ENCODE measurements around the gene LRFN5. TPM values are rescaled to one million over a fixed set of nuclear protein-coding genes. Genes with fewer than 3 reads are reported as not detected.

The LRFN5 gene
- total RNA-seq, 1 experiment from 2014 or later: not detected

DNA sequence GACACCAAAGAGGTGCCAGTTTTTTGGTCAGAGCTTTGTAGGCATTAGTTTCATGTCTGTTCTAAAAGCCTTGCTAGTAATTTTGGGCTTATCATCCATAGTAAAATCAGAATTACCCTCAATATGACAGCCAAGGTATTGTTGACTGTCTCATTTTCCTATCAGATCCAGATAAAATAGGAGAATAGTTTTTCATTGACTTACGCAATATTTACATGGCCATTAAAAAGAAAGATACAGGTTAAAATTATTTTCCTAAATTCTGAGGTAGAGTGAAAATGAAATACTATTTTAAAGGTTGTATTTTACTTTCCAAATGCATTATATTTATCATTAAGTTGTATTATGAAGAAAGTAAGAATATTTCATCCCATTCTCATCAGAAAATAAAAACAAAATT, 203.7 kb downstream of the LRFN5 start:
- Histone ChIP-seq H3K4me2 (ENCODE audit: low read length) (no peak overlapping the region), H4K20me1 (ENCODE audit: insufficient read depth) (no peaks in the 10 kb centered on the region), H3K27me3 (ENCODE audit: insufficient read depth, low read length) (no peaks in the 10 kb centered on the region), H3K9me3 (ENCODE audit: control insufficient read depth in 1 of 2, insufficient read depth in 1 of 2, low read depth in 1 of 2, low read length in 2 of 2) (no peaks in the 10 kb centered on the region), H3K4me3 (replicated peaks in 1 of 2; ENCODE audit: low read depth in 1 of 2, low read length in 2 of 2) (no peak overlapping the region), H3K9me2 (ENCODE audit: insufficient read depth) (no peaks in the 10 kb centered on the region), H3K79me2 (ENCODE audit: insufficient read depth, low read length) (no peaks in the 10 kb centered on the region), H3K4me1 (ENCODE audit: control insufficient read depth in 1 of 2, insufficient read depth in 2 of 2, low read length in 2 of 2) (no peaks in the 10 kb centered on the region), H3K27ac (ENCODE audit: low read depth, low read length) (no peak overlapping the region), H2AFZ (ENCODE audit: low read depth, low read length, poor library complexity, severe bottlenecking) (no peak overlapping the region), H3K9ac (ENCODE audit: low read length) (no peak overlapping the region), H3K36me3 (ENCODE audit: control insufficient read depth in 1 of 2, insufficient read depth in 2 of 2, low read length in 2 of 2) (no peaks in the 10 kb centered on the region)
- ATAC-seq (no peak), DNase-seq (ENCODE audit: low read depth, low spot score) (no peak)
- BruUV-seq (replicated peaks): no TSS peak
- intact Hi-C loops (cut with micrococcal nuclease): no loop called here
- ChIA-PET POLR2A (no interaction called here), CTCF (no interaction called here), RAD21 (ENCODE audit: low non-redundant PET in 1 of 2, low total read pairs in 2 of 2, uncharacterized antibody in 2 of 2, unreplicated experiment in 2 of 2) (no interaction called here)
- TF ChIP-seq, protein P1, sequence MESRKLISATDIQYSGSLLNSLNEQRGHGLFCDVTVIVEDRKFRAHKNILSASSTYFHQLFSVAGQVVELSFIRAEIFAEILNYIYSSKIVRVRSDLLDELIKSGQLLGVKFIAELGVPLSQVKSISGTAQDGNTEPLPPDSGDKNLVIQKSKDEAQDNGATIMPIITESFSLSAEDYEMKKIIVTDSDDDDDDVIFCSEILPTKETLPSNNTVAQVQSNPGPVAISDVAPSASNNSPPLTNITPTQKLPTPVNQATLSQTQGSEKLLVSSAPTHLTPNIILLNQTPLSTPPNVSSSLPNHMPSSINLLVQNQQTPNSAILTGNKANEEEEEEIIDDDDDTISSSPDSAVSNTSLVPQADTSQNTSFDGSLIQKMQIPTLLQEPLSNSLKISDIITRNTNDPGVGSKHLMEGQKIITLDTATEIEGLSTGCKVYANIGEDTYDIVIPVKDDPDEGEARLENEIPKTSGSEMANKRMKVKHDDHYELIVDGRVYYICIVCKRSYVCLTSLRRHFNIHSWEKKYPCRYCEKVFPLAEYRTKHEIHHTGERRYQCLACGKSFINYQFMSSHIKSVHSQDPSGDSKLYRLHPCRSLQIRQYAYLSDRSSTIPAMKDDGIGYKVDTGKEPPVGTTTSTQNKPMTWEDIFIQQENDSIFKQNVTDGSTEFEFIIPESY (IDR thresholded peaks at IDR 0.05; ENCODE audit: extremely low read depth, insufficient replicate concordance, low read length): no peak
- TF ChIP-seq CBX3 (IDR thresholded peaks at IDR 0.05; ENCODE audit: low read depth) (no peak), SRF (IDR thresholded peaks at IDR 0.05; ENCODE audit: low read depth) (no peak), POLR2A (IDR thresholded peaks at IDR 0.05; ENCODE audit: borderline replicate concordance, extremely low read depth, insufficient read depth, insufficient read length) (no peak), FOSL1 (IDR thresholded peaks at IDR 0.05; ENCODE audit: low read depth) (no peak), POLR2AphosphoS5 (IDR thresholded peaks at IDR 0.05; ENCODE audit: low read depth, low read length) (no peak), EZH2 (IDR thresholded peaks at IDR 0.05) (no peak), SIN3A (IDR thresholded peaks at IDR 0.05; ENCODE audit: low read depth) (no peak)
- TF ChIP-seq, protein P2, sequence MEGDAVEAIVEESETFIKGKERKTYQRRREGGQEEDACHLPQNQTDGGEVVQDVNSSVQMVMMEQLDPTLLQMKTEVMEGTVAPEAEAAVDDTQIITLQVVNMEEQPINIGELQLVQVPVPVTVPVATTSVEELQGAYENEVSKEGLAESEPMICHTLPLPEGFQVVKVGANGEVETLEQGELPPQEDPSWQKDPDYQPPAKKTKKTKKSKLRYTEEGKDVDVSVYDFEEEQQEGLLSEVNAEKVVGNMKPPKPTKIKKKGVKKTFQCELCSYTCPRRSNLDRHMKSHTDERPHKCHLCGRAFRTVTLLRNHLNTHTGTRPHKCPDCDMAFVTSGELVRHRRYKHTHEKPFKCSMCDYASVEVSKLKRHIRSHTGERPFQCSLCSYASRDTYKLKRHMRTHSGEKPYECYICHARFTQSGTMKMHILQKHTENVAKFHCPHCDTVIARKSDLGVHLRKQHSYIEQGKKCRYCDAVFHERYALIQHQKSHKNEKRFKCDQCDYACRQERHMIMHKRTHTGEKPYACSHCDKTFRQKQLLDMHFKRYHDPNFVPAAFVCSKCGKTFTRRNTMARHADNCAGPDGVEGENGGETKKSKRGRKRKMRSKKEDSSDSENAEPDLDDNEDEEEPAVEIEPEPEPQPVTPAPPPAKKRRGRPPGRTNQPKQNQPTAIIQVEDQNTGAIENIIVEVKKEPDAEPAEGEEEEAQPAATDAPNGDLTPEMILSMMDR (IDR thresholded peaks at IDR 0.05 in 2 of 3, conservative IDR thresholded peaks at IDR 0.05 in 1 of 3; ENCODE audit: borderline replicate concordance in 1 of 3, insufficient read depth in 1 of 3, low read depth in 2 of 3, low read length in 2 of 3): no peak
- TF ChIP-seq, protein P3, sequence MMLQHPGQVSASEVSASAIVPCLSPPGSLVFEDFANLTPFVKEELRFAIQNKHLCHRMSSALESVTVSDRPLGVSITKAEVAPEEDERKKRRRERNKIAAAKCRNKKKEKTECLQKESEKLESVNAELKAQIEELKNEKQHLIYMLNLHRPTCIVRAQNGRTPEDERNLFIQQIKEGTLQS (IDR thresholded peaks at IDR 0.05): no peak
- TF ChIP-seq, protein P4, sequence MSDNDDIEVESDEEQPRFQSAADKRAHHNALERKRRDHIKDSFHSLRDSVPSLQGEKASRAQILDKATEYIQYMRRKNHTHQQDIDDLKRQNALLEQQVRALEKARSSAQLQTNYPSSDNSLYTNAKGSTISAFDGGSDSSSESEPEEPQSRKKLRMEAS (IDR thresholded peaks at IDR 0.05): no peak

All from HCT116 (cell line).